GM12878 (cell line): ENCODE measurements around the gene MUL1. TPM values are rescaled to one million over a fixed set of nuclear protein-coding genes. Genes with fewer than 3 reads are reported as not detected.

Source experiments
- ATAC-seq: fragments of 200-7000 bp; cut with Tn5 transposase; 3 replicates; pipeline ENCODE4 v1.9.1; 2020; ENCODE audit warnings: mild to moderate bottlenecking, moderate library complexity
- BruUV-seq: library from RNA; stranded (reverse); fragments of 400-500 nt; replicated peaks from 2 replicates; lab custom pipeline; 2021; lab: Mats Ljungman, UMichigan
- CTCF ChIA-PET: fragments of 300-600 bp; sonication (Branson Sonifier 250); formaldehyde crosslinking; extraction: SDS; loops from one replicate; lab custom pipeline; 2021; ENCODE audit warnings: inconsistent platforms; lab: Yijun Ruan, JAX
- POLR2A ChIA-PET: fragments of 350-600 bp; formaldehyde crosslinking; extraction: SDS; loops from one replicate; lab custom pipeline; 2021; ENCODE audit warnings: inconsistent platforms; lab: Charles Lee
- RAD21 ChIA-PET: fragments of 300-600 bp; sonication (Branson Sonifier 250); formaldehyde crosslinking; loops from one replicate; lab custom pipeline; 2023; ENCODE audit warnings: antibody characterized with exemption; ENCODE audit not compliant: unreplicated experiment; lab: Charles Lee
- SMC1A ChIA-PET: fragments of 300-600 bp; sonication (Branson Sonifier 250); formaldehyde crosslinking; loops from one replicate; lab custom pipeline; 2023; ENCODE audit not compliant: unreplicated experiment, uncharacterized antibody; lab: Charles Lee
- DNase-seq: peaks from one replicate; pipeline ENCODE4 v3.0.0-alpha.2; 2011; ENCODE audit warnings: low read depth, low spot score
- FAIRE-seq: peaks from 3 replicates; lab custom pipeline; 2011; peaks lifted over from hg19 to GRCh38; lab: Jason Lieb, UNC
- H2AFZ ChIP-seq: 2 replicates; pipeline ENCODE4 v1.6.0; 2011; ENCODE audit warnings: low read depth, low read length, control low read depth; ENCODE audit not compliant: control insufficient read depth
- H3K27ac ChIP-seq: 2 replicates; pipeline ENCODE4 v1.5.1; 2011; ENCODE audit warnings: control low read depth; ENCODE audit not compliant: control insufficient read depth, insufficient read depth
- H3K27me3 ChIP-seq, 2 experiments: replicated peaks in 1 of 2; 2 replicates each; pipeline versions ENCODE4 v1.6.0 to v1.6.1; 2011; ENCODE audit warnings: low read length in 1 of 2; ENCODE audit not compliant: control insufficient read depth in 2 of 2, insufficient read depth in 2 of 2
- H3K36me3 ChIP-seq, 2 experiments: 2 replicates each; pipeline ENCODE4 v1.5.1; 2011; ENCODE audit warnings: low read length in 1 of 2; ENCODE audit not compliant: control insufficient read depth in 2 of 2, insufficient read depth in 2 of 2
- H3K4me1 ChIP-seq: 2 replicates; pipeline ENCODE4 v1.6.1; 2011; ENCODE audit warnings: mild to moderate bottlenecking, low read length, moderate library complexity, mixed read lengths; ENCODE audit not compliant: control insufficient read depth, insufficient read depth
- H3K4me2 ChIP-seq: 2 replicates; pipeline ENCODE4 v1.6.0; 2011; ENCODE audit warnings: control low read depth; ENCODE audit not compliant: control insufficient read depth, insufficient read depth
- H3K4me3 ChIP-seq: fragments of 200-600 bp; sonication (generic); 2 replicates; pipeline ENCODE4 v1.5.1; 2016
- H3K79me2 ChIP-seq: 2 replicates; pipeline ENCODE4 v1.6.0; 2011; ENCODE audit warnings: low read length; ENCODE audit not compliant: control insufficient read depth, insufficient read depth
- H3K9ac ChIP-seq: 2 replicates; pipeline ENCODE4 v1.8.0; 2011; ENCODE audit warnings: low read length, control low read depth, mixed read lengths; ENCODE audit not compliant: control insufficient read depth, insufficient read depth
- H3K9me3 ChIP-seq: replicated peaks from 3 replicates; pipeline ENCODE4 v1.5.1; 2011; ENCODE audit warnings: mild to moderate bottlenecking, low read length; ENCODE audit not compliant: control insufficient read depth, insufficient read depth
- H4K20me1 ChIP-seq: 2 replicates; pipeline ENCODE4 v1.6.0; 2011; ENCODE audit not compliant: control insufficient read depth, insufficient read depth
- BMI1 ChIP-seq: fragments of 450-650 bp; IDR thresholded peaks from 2 replicates; pipeline ENCODE4 v1.6.1; 2016; ENCODE audit warnings: mild to moderate bottlenecking, moderate library complexity, borderline replicate concordance
- GABPA ChIP-seq: IDR thresholded peaks from 2 replicates; pipeline ENCODE4 v1.6.1; 2014; ENCODE audit warnings: antibody characterized with exemption, low read depth, mild to moderate bottlenecking, inconsistent platforms
- NR2C1 ChIP-seq: fragments of 450-650 bp; IDR thresholded peaks from 2 replicates; pipeline ENCODE4 v1.6.1; 2017; ENCODE audit warnings: antibody characterized with exemption, mild to moderate bottlenecking, moderate library complexity
- RUNX3 ChIP-seq: IDR thresholded peaks from 2 replicates; pipeline ENCODE4 v1.6.1; 2012; ENCODE audit warnings: low read length, inconsistent platforms
- ZSCAN29 ChIP-seq: fragments of 450-650 bp; IDR thresholded peaks from 2 replicates; pipeline ENCODE4 v1.6.1; 2017; ENCODE audit warnings: mild to moderate bottlenecking, moderate library complexity
- WGBS: methylation state at CpG from one replicate; pipeline ENCODE4 v1.1.6; 2016; ENCODE audit warnings: low lambda C conversion rate; ENCODE audit not compliant: insufficient replicate concordance, insufficient coverage; ENCODE audit errors: missing lambda C conversion rate; 5-methylcytosine and 5-hydroxymethylcytosine counted together
- in situ Hi-C: fragments of 300-500 bp; cut with MboI; formaldehyde crosslinking; loops from 9 replicates; pipeline ENCODE4 v1.14.3; 2018; ENCODE audit warnings: mixed read lengths
- intact Hi-C: fragments of 100-400 bp; cut with micrococcal nuclease; formaldehyde crosslinking; loops from one replicate; pipeline ENCODE4 v1.14.2; 2022; ENCODE audit not compliant: unreplicated experiment
- polyA plus RNA-seq, 11 experiments: library from polyadenylated mRNA; depleted of rRNA in 4 of 11; unstranded in 6 of 11; stranded (reverse) in 5 of 11; fragments of >200 nt; fragmentation: Nextera tagmentation in 4 of 11; fragmentation: Illumina TruSeq in 1 of 11; extraction: Ambion mirVana in 4 of 11; extraction: Trizol in 1 of 11; gene quantifications; 1 replicate in 1 of 11; 2 replicates in 10 of 11; pipeline versions ENCODE4 v1.2.1 to v1.2.3, GENCODE V29; 2011 to 2016; ENCODE audit warnings: inconsistent platforms in 2 of 11, missing spikeins in 2 of 11, low read depth in 1 of 11
- total RNA-seq, 4 experiments: library from RNA; depleted of rRNA in 3 of 4; stranded (reverse); fragments of >200 nt in 3 of 4; fragmentation: Illumina TruSeq in 1 of 4; extraction: Trizol in 1 of 4; gene quantifications; 2 replicates each; pipeline versions ENCODE4 v1.2.1 to v1.2.3, GENCODE V29; 2013 to 2021
- TF ChIP-seq, protein P1 (sequence below): IDR thresholded peaks from 2 replicates; pipeline ENCODE4 v1.6.1; 2011; ENCODE audit warnings: low read depth, mild to moderate bottlenecking, low read length, moderate library complexity, borderline replicate concordance; ENCODE audit errors: extremely low read depth
- TF ChIP-seq, protein P2 (sequence below): fragments of 450-650 bp; formaldehyde crosslinking; IDR thresholded peaks from 2 replicates; pipeline ENCODE4 v1.4.0; 2020; ENCODE audit warnings: mild to moderate bottlenecking, moderate library complexity
- TF ChIP-seq, protein P3 (sequence below): fragments of 450-650 bp; conservative IDR thresholded peaks from 2 replicates; pipeline ENCODE4 v1.6.1; 2017; ENCODE audit warnings: mild to moderate bottlenecking, moderate library complexity
- TF ChIP-seq, protein P4 (sequence below): fragments of 450-650 bp; IDR thresholded peaks from 2 replicates; pipeline ENCODE4 v1.6.1; 2017; ENCODE audit warnings: low read depth, mild to moderate bottlenecking, moderate library complexity

MUL1 gene
- total and polyA plus RNA-seq, 10 of the 15 experiments (the other 5 are each of a cell fraction or from before 2014, with no cell fraction given), result 4.9 to 27.0 (median 15.5) TPM

DNA sequence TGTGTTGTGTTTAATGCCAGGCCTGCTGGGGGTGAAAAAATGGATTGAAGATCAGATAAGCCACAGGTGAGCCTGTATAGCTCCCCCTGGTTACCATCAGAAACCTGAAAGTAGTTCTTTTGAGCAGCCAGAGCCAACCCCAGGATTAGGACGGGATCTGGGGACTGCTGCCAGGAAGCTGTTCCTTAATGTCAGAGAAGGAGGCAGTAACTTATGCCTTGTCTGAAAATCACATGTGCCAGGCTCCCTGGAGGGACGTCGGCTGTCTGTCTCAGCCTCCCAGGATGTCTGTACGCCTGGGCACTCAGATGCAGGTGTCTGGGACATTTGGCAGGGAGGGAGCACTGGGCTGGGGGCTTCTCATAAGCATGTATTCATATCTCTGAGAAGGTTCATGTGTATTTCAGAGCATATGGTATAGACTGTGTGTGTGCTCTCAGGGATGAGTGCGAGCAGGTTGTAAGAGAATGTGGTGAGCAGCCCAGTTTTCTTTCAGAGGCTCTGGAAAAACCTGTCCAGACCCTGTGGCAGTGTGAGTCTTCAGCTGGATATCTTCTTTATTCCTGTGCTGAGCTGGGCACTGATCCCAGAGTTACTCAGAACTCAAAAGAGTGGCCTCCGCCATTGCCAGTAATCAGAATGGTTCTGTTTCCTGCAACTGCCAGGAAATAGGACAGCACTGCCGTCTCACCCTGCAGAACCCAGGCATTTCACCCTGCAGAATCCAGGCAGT, 47.2 kb upstream of the MUL1 start:
- Histone ChIP-seq H4K20me1 (no peaks in the 10 kb centered on the region), H2AFZ (no peak overlapping the region), H3K9ac (no peak overlapping the region), H3K4me3 (no peak overlapping the region), H3K4me1 (no peaks in the 10 kb centered on the region), H3K27ac (no peak overlapping the region), H3K9me3 (no peaks in the 10 kb centered on the region), H3K79me2 (no peaks in the 10 kb centered on the region), H3K27me3 (peaks cover 5 to 10% of the 10 kb centered on the region in 2 experiments), H3K4me2 (no peak overlapping the region), H3K36me3 (no peaks in the 10 kb centered on the region)
- in situ Hi-C loops, result no loop called here
- DNase-seq (no peak), FAIRE-seq (no peak), ATAC-seq (no peak)
- ChIA-PET CTCF (no interaction called here), RAD21 (no interaction called here), SMC1A (no interaction called here), POLR2A (no interaction called here)
- intact Hi-C loops, result no loop called here
- no TSS peak for BruUV-seq
- TF ChIP-seq NR2C1, result no peak
- TF ChIP-seq, protein P1, sequence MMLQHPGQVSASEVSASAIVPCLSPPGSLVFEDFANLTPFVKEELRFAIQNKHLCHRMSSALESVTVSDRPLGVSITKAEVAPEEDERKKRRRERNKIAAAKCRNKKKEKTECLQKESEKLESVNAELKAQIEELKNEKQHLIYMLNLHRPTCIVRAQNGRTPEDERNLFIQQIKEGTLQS, result no peak
- TF ChIP-seq, protein P2, sequence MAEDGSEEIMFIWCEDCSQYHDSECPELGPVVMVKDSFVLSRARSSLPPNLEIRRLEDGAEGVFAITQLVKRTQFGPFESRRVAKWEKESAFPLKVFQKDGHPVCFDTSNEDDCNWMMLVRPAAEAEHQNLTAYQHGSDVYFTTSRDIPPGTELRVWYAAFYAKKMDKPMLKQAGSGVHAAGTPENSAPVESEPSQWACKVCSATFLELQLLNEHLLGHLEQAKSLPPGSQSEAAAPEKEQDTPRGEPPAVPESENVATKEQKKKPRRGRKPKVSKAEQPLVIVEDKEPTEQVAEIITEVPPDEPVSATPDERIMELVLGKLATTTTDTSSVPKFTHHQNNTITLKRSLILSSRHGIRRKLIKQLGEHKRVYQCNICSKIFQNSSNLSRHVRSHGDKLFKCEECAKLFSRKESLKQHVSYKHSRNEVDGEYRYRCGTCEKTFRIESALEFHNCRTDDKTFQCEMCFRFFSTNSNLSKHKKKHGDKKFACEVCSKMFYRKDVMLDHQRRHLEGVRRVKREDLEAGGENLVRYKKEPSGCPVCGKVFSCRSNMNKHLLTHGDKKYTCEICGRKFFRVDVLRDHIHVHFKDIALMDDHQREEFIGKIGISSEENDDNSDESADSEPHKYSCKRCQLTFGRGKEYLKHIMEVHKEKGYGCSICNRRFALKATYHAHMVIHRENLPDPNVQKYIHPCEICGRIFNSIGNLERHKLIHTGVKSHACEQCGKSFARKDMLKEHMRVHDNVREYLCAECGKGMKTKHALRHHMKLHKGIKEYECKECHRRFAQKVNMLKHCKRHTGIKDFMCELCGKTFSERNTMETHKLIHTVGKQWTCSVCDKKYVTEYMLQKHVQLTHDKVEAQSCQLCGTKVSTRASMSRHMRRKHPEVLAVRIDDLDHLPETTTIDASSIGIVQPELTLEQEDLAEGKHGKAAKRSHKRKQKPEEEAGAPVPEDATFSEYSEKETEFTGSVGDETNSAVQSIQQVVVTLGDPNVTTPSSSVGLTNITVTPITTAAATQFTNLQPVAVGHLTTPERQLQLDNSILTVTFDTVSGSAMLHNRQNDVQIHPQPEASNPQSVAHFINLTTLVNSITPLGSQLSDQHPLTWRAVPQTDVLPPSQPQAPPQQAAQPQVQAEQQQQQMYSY (CRISPR knock-in tag), result no peak
- TF ChIP-seq, protein P3, sequence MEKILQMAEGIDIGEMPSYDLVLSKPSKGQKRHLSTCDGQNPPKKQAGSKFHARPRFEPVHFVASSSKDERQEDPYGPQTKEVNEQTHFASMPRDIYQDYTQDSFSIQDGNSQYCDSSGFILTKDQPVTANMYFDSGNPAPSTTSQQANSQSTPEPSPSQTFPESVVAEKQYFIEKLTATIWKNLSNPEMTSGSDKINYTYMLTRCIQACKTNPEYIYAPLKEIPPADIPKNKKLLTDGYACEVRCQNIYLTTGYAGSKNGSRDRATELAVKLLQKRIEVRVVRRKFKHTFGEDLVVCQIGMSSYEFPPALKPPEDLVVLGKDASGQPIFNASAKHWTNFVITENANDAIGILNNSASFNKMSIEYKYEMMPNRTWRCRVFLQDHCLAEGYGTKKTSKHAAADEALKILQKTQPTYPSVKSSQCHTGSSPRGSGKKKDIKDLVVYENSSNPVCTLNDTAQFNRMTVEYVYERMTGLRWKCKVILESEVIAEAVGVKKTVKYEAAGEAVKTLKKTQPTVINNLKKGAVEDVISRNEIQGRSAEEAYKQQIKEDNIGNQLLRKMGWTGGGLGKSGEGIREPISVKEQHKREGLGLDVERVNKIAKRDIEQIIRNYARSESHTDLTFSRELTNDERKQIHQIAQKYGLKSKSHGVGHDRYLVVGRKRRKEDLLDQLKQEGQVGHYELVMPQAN, result no peak
- TF ChIP-seq BMI1, result no peak
- TF ChIP-seq ZSCAN29, result no peak
- TF ChIP-seq, protein P4, sequence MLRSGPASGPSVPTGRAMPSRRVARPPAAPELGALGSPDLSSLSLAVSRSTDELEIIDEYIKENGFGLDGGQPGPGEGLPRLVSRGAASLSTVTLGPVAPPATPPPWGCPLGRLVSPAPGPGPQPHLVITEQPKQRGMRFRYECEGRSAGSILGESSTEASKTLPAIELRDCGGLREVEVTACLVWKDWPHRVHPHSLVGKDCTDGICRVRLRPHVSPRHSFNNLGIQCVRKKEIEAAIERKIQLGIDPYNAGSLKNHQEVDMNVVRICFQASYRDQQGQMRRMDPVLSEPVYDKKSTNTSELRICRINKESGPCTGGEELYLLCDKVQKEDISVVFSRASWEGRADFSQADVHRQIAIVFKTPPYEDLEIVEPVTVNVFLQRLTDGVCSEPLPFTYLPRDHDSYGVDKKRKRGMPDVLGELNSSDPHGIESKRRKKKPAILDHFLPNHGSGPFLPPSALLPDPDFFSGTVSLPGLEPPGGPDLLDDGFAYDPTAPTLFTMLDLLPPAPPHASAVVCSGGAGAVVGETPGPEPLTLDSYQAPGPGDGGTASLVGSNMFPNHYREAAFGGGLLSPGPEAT, result no peak
- no peak for TF ChIP-seq RUNX3
- TF ChIP-seq GABPA, result no peak
- WGBS, result 11% methylated on average over 7 of the region's 7 CpGs
